ENCODE measurements around the gene RETREG1. TPM values are rescaled to one million over a fixed set of nuclear protein-coding genes. Genes with fewer than 3 reads are reported as not detected.

RETREG1 gene
- total and polyA plus RNA-seq, 2 experiments from 2014 or later = 23.8 to 24.0 TPM

GRCh38 chr5:16536818-16537217 lies 80.0 kb downstream of the RETREG1 start:
- Histone ChIP-seq H3K9me3 (ENCODE audit: low read depth) (no peaks in the 10 kb centered on the region), H3K4me1 (ENCODE audit: insufficient read depth) (peaks cover 16% of the 10 kb centered on the region), H3K4me3 (no peak overlapping the region), H3K27ac (no peak overlapping the region), H4K20me1 (ENCODE audit: insufficient read depth, poor library complexity, severe bottlenecking) (no peaks in the 10 kb centered on the region), H2AFZ (no peak overlapping the region), H3K36me3 (replicated peaks; ENCODE audit: insufficient read depth, low read depth) (no peaks in the 10 kb centered on the region), H3K9me2 (replicated peaks; ENCODE audit: insufficient read depth) (no peaks in the 10 kb centered on the region), H3K79me2 (no peaks in the 10 kb centered on the region), H3K27me3 (no peaks in the 10 kb centered on the region), H3K4me2 (no peak overlapping the region)
- TF ChIP-seq CTCF (IDR thresholded peaks at IDR 0.05; ENCODE audit: poor library complexity) (no peak), EZH2phosphoT487 (IDR thresholded peaks at IDR 0.05; ENCODE audit: low read depth, severe bottlenecking, unreplicated experiment) (no peak), EZH2 (IDR thresholded peaks at IDR 0.05; ENCODE audit: borderline replicate concordance) (no peak)
- DNase-seq (ENCODE audit: low spot score) = no peak
- 96% methylated on average over 4 of the region's 4 CpGs for WGBS (ENCODE audit: low lambda C conversion rate, missing lambda C conversion rate)

GRCh38 chr5:16536246-16536645 lies 80.6 kb downstream of the RETREG1 start:
- TF ChIP-seq EZH2 (IDR thresholded peaks at IDR 0.05; ENCODE audit: borderline replicate concordance) (no peak), CTCF (IDR thresholded peaks at IDR 0.05; ENCODE audit: poor library complexity) (no peak), EZH2phosphoT487 (IDR thresholded peaks at IDR 0.05; ENCODE audit: low read depth, severe bottlenecking, unreplicated experiment) (no peak)
- H3K36me3 ChIP-seq (replicated peaks; ENCODE audit: insufficient read depth, low read depth) = no peaks in the 10 kb centered on the region
- no peaks in the 10 kb centered on the region for H3K79me2 ChIP-seq
- H3K4me3 ChIP-seq = no peak overlapping the region
- H3K4me1 ChIP-seq (ENCODE audit: insufficient read depth) = peaks cover 16% of the 10 kb centered on the region
- no peaks in the 10 kb centered on the region for H3K27me3 ChIP-seq
- H3K9me2 ChIP-seq (replicated peaks; ENCODE audit: insufficient read depth) = no peaks in the 10 kb centered on the region
- H3K4me2 ChIP-seq = no peak overlapping the region
- 76% methylated on average over 6 of the region's 6 CpGs for WGBS (ENCODE audit: low lambda C conversion rate, missing lambda C conversion rate)
- no peaks in the 10 kb centered on the region for H3K9me3 ChIP-seq (ENCODE audit: low read depth)
- no peak for DNase-seq (ENCODE audit: low spot score)
- no peak overlapping the region for H3K27ac ChIP-seq
- H2AFZ ChIP-seq = no peak overlapping the region
- H4K20me1 ChIP-seq (ENCODE audit: insufficient read depth, poor library complexity, severe bottlenecking) = no peaks in the 10 kb centered on the region

- no peak overlapping the region for H3K4me2 ChIP-seq
- DNase-seq (ENCODE audit: low spot score) = no peak
- WGBS (ENCODE audit: low lambda C conversion rate, missing lambda C conversion rate) = 100% methylated on average over 1 of the region's 1 CpG
Observed at GRCh38 chr5:16534280-16534679, 82.5 kb downstream of the RETREG1 start.

More at GRCh38 chr5:16534280-16534679, 82.5 kb downstream of the RETREG1 start:
- Histone ChIP-seq H4K20me1 (ENCODE audit: insufficient read depth, poor library complexity, severe bottlenecking) (no peaks in the 10 kb centered on the region), H3K9me2 (replicated peaks; ENCODE audit: insufficient read depth) (no peaks in the 10 kb centered on the region), H3K36me3 (replicated peaks; ENCODE audit: insufficient read depth, low read depth) (no peaks in the 10 kb centered on the region), H3K4me3 (no peak overlapping the region), H3K4me1 (ENCODE audit: insufficient read depth) (peaks cover 14% of the 10 kb centered on the region), H2AFZ (no peak overlapping the region), H3K79me2 (no peaks in the 10 kb centered on the region), H3K9me3 (ENCODE audit: low read depth) (no peaks in the 10 kb centered on the region), H3K27me3 (no peaks in the 10 kb centered on the region), H3K27ac (no peak overlapping the region)
- TF ChIP-seq EZH2phosphoT487 (IDR thresholded peaks at IDR 0.05; ENCODE audit: low read depth, severe bottlenecking, unreplicated experiment) (no peak), CTCF (IDR thresholded peaks at IDR 0.05; ENCODE audit: poor library complexity) (no peak), EZH2 (IDR thresholded peaks at IDR 0.05; ENCODE audit: borderline replicate concordance) (no peak)
